ENCODE measurements around the gene POC1A.
"Not testable (repeated sequence)": the region's sequence is repeated elsewhere in the genome, so short reads cannot be mapped to it uniquely, and the experiment has no call there.

POC1A gene

DNA sequence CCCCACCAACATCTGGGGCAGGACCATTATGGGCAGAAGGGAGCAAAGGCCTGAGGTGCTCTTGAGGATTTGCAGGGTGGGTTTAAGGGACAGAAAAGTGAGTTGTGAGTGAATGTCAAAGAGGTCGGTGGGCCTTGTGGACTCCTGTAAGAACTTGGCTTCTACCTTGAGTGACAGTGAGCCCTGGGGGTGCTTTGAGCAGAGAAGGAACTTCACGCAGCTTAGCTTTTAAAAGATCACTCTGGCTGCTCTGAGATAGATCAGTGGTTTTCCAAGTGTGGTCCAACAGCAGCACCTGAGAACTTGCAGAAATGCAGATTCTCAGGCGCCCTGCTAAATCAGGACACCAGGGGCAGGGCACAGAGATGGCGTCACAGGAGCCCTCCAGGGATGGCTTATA lies 28.5 kb upstream of the POC1A start:
- H3K9me3 ChIP-seq (ENCODE audit: control insufficient read depth, low read length), result no peaks in the 10 kb centered on the region
- H3K4me1 ChIP-seq (ENCODE audit: control insufficient read depth, insufficient read depth, low read length), result peaks cover 21% of the 10 kb centered on the region
- no peak for DNase-seq (ENCODE audit: low read depth)
- H3K27me3 ChIP-seq (replicated peaks; ENCODE audit: control insufficient read depth, insufficient read depth, low read length), result no peaks in the 10 kb centered on the region
- H3K9ac ChIP-seq (ENCODE audit: low read length), result no peak overlapping the region
- no peaks in the 10 kb centered on the region for H3K36me3 ChIP-seq (ENCODE audit: control insufficient read depth, insufficient read depth, low read length, severe bottlenecking)
- H3K4me3 ChIP-seq (ENCODE audit: low read length), result no peak overlapping the region

DNA sequence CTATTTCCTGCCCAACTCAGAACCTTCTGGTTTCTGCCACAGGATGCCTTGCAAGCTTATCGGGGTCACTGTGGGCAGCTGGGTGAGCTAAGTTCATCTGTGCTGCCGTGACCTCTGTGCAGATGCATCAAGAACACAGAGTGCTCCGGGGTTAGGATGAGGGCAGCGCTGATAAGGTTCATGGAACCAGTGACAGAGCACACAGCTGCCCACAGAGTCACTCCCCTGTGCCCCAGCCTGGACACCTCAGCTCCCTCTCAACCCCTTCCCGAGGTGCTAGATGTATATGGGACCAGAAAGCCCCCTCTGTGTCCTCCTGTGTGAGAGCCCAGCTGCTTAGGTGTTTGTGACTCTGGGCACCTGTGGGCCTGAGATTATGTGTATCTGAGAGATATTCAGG lies 28.0 kb upstream of the POC1A start:
- Histone ChIP-seq H3K4me1 (ENCODE audit: control insufficient read depth, insufficient read depth, low read length) (peaks cover 25% of the 10 kb centered on the region), H3K9ac (ENCODE audit: low read length) (no peak overlapping the region), H3K36me3 (ENCODE audit: control insufficient read depth, insufficient read depth, low read length, severe bottlenecking) (no peaks in the 10 kb centered on the region), H3K9me3 (ENCODE audit: control insufficient read depth, low read length) (no peaks in the 10 kb centered on the region), H3K4me3 (ENCODE audit: low read length) (no peak overlapping the region), H3K27me3 (replicated peaks; ENCODE audit: control insufficient read depth, insufficient read depth, low read length) (no peaks in the 10 kb centered on the region)
- DNase-seq (ENCODE audit: low read depth), result no peak

DNA sequence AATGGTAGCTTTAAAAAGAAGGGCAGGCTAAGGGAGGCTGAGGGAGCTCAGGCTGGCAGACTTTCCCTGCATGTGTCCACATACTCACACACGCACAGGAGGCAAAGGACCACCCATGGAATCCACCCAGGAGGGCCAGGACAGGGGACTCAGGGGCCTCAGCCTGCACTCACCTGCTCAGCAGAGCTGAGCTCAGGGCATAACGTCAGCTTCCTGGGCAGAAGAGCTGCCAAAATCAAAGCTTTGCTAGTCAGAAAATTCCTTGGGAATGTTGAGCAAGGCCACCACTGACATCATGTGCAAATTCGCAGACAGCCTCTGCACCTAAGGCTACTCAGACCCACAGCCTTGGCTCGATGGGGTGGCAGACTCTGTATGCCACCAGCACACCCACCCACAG lies 27.3 kb upstream of the POC1A start:
- no peaks in the 10 kb centered on the region for H3K27me3 ChIP-seq (replicated peaks; ENCODE audit: control insufficient read depth, insufficient read depth, low read length)
- H3K4me3 ChIP-seq (ENCODE audit: low read length), result no peak overlapping the region
- H3K9ac ChIP-seq (ENCODE audit: low read length), result no peak overlapping the region
- no peaks in the 10 kb centered on the region for H3K9me3 ChIP-seq (ENCODE audit: control insufficient read depth, low read length)
- H3K4me1 ChIP-seq (ENCODE audit: control insufficient read depth, insufficient read depth, low read length), result peaks cover 26% of the 10 kb centered on the region
- no peaks in the 10 kb centered on the region for H3K36me3 ChIP-seq (ENCODE audit: control insufficient read depth, insufficient read depth, low read length, severe bottlenecking)
- DNase-seq (ENCODE audit: low read depth), result peak; percentile 53

DNA sequence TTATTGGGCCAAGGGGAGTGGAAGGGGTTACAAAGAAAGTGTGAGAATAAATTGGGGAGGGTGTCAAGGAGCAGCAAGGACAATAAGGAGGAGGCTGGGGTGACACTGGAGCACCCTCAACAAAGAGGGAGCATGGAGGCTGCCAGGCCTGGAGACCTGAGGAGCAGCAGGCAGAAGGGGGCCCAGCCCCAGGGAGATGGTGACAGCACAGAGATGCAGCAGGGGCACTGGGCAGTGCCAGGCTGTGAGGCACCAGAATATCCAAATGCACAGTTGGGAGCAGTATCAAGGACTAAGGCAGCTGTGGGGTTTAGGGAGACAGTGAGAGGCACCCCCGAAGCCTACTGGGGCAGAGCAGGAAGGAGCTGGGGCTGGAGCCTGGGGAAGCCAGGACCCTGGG lies 24.3 kb upstream of the POC1A start:
- no peaks in the 10 kb centered on the region for H3K9me3 ChIP-seq (ENCODE audit: control insufficient read depth, low read length)
- no peaks in the 10 kb centered on the region for H3K36me3 ChIP-seq (ENCODE audit: control insufficient read depth, insufficient read depth, low read length, severe bottlenecking)
- H3K4me3 ChIP-seq (ENCODE audit: low read length), result no peak overlapping the region
- H3K4me1 ChIP-seq (ENCODE audit: control insufficient read depth, insufficient read depth, low read length), result peaks cover 26% of the 10 kb centered on the region
- no peak for DNase-seq (ENCODE audit: low read depth)
- no peaks in the 10 kb centered on the region for H3K27me3 ChIP-seq (replicated peaks; ENCODE audit: control insufficient read depth, insufficient read depth, low read length)
- no peak overlapping the region for H3K9ac ChIP-seq (ENCODE audit: low read length)

DNA sequence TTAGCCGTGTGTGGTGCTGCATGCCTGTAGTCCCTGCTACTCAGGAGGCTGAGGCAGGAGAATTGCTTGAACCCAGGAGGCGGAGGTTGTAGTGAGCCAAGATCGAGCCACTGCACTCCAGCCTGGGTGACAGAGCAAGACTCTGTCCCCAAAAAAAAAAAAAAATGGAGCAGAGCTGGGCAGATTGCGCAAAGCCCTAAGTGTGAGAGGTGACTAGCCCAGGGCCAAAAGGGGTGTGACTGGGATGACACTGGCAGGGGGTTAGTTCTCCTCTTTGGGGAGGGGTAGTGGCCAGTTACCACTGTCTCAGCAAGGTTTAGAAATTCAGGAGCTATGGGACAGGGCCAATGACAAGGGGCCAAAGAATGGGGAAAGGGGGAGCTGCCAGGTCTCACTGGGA lies 23.9 kb upstream of the POC1A start:
- H3K4me3 ChIP-seq (ENCODE audit: low read length); H3K9me3 ChIP-seq (ENCODE audit: control insufficient read depth, low read length); H3K27me3 ChIP-seq (replicated peaks; ENCODE audit: control insufficient read depth, insufficient read depth, low read length); H3K36me3 ChIP-seq (ENCODE audit: control insufficient read depth, insufficient read depth, low read length, severe bottlenecking); H3K9ac ChIP-seq (ENCODE audit: low read length); DNase-seq (ENCODE audit: low read depth): not testable (repeated sequence)
- peaks cover 30% of the 10 kb centered on the region for H3K4me1 ChIP-seq (ENCODE audit: control insufficient read depth, insufficient read depth, low read length)

DNA sequence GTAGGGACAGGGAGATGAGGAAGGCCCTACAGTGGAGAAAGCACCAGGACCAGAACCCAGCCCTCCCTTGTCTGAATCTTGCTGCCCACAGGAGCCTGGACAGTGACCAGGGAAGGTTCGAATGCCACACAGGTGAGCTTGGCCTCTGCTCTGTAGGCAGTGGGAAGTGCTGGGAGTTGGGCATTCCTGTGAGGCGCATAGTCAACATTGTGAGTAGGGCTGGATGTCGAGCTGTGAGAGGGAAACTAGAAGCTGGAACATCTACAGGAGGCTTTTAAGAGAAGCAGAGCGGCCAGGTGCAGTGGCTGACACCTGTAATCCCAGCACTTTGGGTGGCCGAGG lies 23.4 kb upstream of the POC1A start:
- Histone ChIP-seq H3K9ac (ENCODE audit: low read length) (no peak overlapping the region), H3K36me3 (ENCODE audit: control insufficient read depth, insufficient read depth, low read length, severe bottlenecking) (no peaks in the 10 kb centered on the region), H3K27me3 (replicated peaks; ENCODE audit: control insufficient read depth, insufficient read depth, low read length) (no peaks in the 10 kb centered on the region), H3K4me3 (ENCODE audit: low read length) (no peak overlapping the region), H3K4me1 (ENCODE audit: control insufficient read depth, insufficient read depth, low read length) (peaks cover 31% of the 10 kb centered on the region), H3K9me3 (ENCODE audit: control insufficient read depth, low read length) (no peaks in the 10 kb centered on the region)
- no peak for DNase-seq (ENCODE audit: low read depth)

DNA sequence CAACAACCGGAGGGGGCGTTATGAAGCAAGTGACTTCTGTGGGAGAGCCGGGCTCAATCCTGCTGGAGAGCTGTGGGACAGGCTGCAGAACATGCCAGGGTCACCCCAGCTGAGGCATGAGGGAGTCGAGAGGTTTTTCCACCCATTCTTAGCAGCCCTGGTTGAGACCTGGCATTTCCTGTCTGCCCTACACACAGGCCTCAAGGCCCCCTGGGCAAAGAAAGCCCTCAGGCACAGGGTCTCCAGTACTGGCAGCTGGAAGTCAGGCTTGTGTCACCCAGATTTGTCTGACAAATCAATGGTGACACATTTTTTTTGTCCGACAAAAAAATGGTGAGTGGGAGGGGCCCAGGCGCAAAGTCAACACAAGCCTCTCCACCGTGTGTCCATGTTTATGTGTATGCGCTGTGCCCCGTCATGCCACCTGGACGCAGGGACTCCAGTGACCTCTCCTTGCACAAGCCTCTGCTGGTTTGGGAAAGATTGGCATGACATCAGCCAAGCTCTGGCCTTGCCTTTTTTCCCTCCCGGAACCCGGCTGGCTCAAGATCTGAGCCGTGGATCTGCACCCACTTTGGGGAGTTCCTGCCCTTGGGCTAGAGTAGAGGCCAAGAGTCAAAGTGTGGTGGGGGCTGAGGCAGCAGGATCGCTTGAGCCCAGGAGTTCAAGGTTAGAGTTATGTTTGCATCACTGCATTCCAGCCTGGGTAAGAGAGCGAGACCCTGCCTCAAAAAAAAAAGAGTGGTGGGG lies 22.9 kb upstream of the POC1A start:
- Histone ChIP-seq H3K36me3 (ENCODE audit: control insufficient read depth, insufficient read depth, low read length, severe bottlenecking) (no peaks in the 10 kb centered on the region), H3K4me1 (ENCODE audit: control insufficient read depth, insufficient read depth, low read length) (peaks cover 28% of the 10 kb centered on the region), H3K9ac (ENCODE audit: low read length) (no peak overlapping the region), H3K27me3 (replicated peaks; ENCODE audit: control insufficient read depth, insufficient read depth, low read length) (no peaks in the 10 kb centered on the region), H3K4me3 (ENCODE audit: low read length) (no peak overlapping the region), H3K9me3 (ENCODE audit: control insufficient read depth, low read length) (no peaks in the 10 kb centered on the region)
- DNase-seq (ENCODE audit: low read depth), result no peak

DNA sequence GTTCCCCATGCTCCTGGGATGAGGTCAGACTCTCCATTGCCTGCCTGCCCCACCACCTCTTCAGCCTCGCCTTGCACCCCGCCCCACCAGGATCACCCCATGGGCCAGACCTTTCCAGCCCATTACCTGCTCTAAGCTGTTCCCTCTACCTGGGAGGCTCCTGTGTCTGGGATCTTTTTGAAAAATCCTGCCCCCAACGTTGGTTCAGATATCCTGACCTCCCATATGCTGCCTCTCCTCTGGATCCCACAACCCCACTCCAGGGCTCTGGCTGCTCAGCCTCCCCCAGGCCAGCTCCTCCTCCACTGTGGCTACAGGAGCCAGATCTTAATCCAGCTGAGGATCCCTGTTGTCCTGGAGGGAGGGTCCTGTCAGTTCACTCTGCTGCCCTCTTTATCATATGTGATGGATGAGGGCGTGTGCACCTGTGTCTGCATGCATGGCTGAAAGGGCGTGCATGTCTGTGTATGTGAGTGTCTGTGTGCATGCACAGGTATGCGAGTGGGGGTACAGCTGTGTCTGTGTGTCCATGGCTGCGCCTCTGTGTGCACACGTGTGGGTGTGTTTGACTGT lies 22.0 kb upstream of the POC1A start:
- H3K27me3 ChIP-seq (replicated peaks; ENCODE audit: control insufficient read depth, insufficient read depth, low read length), result no peaks in the 10 kb centered on the region
- no peaks in the 10 kb centered on the region for H3K36me3 ChIP-seq (ENCODE audit: control insufficient read depth, insufficient read depth, low read length, severe bottlenecking)
- DNase-seq (ENCODE audit: low read depth), result no peak
- peaks cover 26% of the 10 kb centered on the region for H3K4me1 ChIP-seq (ENCODE audit: control insufficient read depth, insufficient read depth, low read length)
- no peaks in the 10 kb centered on the region for H3K9me3 ChIP-seq (ENCODE audit: control insufficient read depth, low read length)
- H3K4me3 ChIP-seq (ENCODE audit: low read length), result no peak overlapping the region
- no peak overlapping the region for H3K9ac ChIP-seq (ENCODE audit: low read length)

DNA sequence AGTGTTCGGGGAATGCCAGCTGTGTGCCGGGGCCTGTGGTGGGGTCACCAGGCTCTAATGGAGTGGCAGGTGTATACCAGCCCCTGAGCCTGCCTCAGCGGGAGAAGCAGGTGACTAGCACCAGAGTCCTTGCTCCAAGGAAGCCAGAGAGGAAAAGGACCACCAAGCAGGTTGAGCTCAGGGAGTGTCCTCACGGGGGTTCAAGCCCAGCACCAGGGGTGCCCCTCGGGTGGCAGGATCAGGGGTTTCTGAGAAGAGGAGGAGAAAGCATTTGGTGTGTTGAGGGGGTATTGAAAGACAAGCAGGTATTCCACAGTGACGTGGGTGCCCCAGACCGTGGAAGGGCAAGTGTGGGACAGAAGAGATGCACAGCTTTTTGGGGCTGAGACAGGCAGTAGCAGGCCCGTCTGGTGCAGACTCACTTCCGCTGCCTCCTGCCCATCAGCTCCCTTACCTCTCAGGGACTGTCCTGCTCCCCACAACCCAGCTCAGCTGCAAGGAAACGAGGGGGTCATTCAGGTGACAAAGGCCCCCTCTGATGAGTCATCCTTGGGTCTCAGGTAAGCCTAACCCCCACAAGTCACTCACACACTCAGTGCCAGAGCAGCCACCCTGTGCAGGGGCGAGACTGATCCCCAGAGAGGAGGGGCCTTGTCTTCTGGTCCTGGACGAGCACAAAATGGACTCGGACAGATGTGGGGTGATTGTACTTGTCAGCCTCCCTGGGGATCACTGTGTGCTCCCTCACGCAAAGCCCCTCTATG lies 21.4 kb upstream of the POC1A start:
- no peak overlapping the region for H3K9ac ChIP-seq (ENCODE audit: low read length)
- no peaks in the 10 kb centered on the region for H3K9me3 ChIP-seq (ENCODE audit: control insufficient read depth, low read length)
- peaks cover 27% of the 10 kb centered on the region for H3K4me1 ChIP-seq (ENCODE audit: control insufficient read depth, insufficient read depth, low read length)
- DNase-seq (ENCODE audit: low read depth), result no peak
- no peaks in the 10 kb centered on the region for H3K27me3 ChIP-seq (replicated peaks; ENCODE audit: control insufficient read depth, insufficient read depth, low read length)
- no peak overlapping the region for H3K4me3 ChIP-seq (ENCODE audit: low read length)
- H3K36me3 ChIP-seq (ENCODE audit: control insufficient read depth, insufficient read depth, low read length, severe bottlenecking), result no peaks in the 10 kb centered on the region

DNA sequence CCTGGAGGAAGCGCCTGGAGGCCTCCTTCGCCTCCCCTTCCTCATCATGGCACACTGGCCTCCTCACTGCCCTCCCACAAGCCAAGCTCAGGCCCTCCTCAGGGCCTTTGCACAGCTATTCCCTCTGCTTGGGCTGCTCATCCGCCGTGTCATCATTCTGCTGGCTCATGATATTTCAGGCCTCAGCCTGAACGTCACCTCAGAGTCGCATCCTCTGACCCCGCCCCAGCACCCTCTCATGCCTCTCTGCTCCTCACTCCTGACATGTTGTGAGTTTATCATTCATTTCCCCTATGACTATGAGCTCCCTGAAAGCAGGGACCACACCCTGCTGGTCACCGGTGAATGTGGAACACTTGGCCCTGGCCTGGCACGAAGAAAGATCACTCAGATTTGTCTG lies 20.7 kb upstream of the POC1A start:
- peaks cover 27% of the 10 kb centered on the region for H3K4me1 ChIP-seq (ENCODE audit: control insufficient read depth, insufficient read depth, low read length)
- no peak overlapping the region for H3K9ac ChIP-seq (ENCODE audit: low read length)
- no peaks in the 10 kb centered on the region for H3K27me3 ChIP-seq (replicated peaks; ENCODE audit: control insufficient read depth, insufficient read depth, low read length)
- no peaks in the 10 kb centered on the region for H3K36me3 ChIP-seq (ENCODE audit: control insufficient read depth, insufficient read depth, low read length, severe bottlenecking)
- H3K9me3 ChIP-seq (ENCODE audit: control insufficient read depth, low read length), result no peaks in the 10 kb centered on the region
- no peak overlapping the region for H3K4me3 ChIP-seq (ENCODE audit: low read length)
- DNase-seq (ENCODE audit: low read depth), result no peak

DNA sequence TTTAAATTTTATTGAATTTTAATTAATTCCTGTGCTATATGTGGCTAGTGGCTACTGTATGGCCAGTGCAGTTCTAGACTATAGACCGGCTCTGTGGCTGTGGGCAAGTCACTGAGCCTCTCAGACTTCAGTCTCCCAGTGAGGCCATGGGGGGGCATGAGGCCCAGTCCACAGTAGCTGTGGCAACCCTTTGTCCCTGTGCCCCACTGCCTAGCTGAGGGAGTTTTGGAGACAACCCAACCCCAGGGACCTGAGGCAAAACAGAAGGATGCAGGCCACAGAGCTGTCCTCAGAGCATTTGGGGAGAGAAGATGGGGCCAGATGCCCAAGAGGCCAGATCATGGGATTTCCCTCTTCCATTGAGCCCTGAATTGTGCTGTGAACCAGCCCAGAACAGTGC lies 18.9 kb upstream of the POC1A start:
- H3K9me3 ChIP-seq (ENCODE audit: control insufficient read depth, low read length), result no peaks in the 10 kb centered on the region
- H3K4me1 ChIP-seq (ENCODE audit: control insufficient read depth, insufficient read depth, low read length), result peaks cover 22% of the 10 kb centered on the region
- H3K4me3 ChIP-seq (ENCODE audit: low read length), result no peak overlapping the region
- no peaks in the 10 kb centered on the region for H3K36me3 ChIP-seq (ENCODE audit: control insufficient read depth, insufficient read depth, low read length, severe bottlenecking)
- H3K9ac ChIP-seq (ENCODE audit: low read length), result no peak overlapping the region
- H3K27me3 ChIP-seq (replicated peaks; ENCODE audit: control insufficient read depth, insufficient read depth, low read length), result no peaks in the 10 kb centered on the region
- no peak for DNase-seq (ENCODE audit: low read depth)
